ENCODE results near the gene POLR3F.
"Not testable (repeated sequence)": the region's sequence is repeated elsewhere in the genome, so short reads cannot be mapped to it uniquely, and the experiment has no call there.

The POLR3F gene

DNA sequence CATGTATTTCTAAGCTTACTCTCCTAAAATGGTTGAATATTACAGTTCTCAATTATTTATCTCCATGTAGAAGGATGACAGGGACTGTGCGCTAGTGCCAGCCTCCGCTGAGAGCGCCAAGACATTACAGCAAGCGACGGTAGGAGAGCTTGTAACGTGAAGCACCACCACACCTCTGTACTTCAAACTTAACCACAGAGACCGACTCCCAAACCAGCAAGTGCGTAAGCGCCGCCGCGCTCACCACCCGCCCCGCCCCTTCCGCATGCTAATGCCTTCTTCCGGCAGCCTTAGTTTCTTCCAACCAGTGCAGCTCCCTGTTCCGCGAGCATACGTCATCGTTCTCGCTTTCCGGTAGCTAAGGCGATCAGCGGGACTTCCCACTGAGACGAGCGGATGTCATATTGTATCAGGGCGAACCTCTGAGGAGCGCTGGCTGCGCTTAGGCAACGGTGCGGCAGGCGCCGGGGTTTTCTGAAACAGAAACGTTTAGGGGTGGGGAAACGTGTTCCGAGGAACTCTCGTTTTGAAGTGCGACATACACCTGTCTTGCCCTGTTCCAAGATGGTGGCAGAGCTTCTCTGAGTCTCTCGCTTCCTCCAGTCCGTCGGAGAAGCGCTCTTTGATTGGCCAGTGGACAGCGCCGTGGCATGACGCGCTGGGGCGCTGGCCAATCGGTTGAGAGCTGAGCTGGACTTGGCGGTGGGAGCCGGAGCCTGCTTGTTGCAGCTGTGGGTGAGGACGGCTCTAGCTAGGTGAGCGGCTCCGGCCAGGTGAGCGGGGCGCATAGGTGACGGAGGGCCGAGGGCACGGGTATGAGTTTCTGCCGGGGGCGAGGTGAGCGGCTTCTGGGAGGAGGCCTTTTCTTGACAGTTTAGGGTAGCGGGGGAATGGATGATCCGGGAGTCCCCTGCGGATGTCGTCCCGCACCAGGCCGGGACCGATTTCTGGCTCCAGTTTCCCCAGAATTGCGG lies 40.3 kb downstream of the POLR3F start, which contains the start of gene SEC23B:
SEC23B (plus strand) TSS at position 723 of the 974 bp plus-strand sequence. CDS start 2,896 bp downstream, outside the sequence.
- DNase-seq, result peak; percentile 93

DNA sequence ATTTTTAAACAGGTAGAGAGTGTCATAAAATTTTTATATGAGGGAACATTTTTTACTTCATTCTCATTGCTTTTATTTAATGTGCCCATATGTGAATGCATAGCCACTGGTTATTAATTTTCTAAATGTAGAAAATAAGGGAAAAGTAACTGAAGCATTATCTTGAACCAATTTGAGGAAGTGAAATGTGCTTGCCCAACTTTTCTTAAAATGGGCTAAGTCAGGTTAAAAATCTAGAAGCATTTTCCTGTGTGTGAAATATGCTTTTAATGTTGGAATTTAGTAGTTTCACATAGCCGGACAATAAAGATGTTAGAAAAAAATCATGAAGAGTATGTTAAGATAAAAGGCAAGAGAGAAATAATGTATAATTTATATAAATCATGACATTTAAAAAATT lies 44.4 kb downstream of the POLR3F start:
- DNase-seq, result no peak

DNA sequence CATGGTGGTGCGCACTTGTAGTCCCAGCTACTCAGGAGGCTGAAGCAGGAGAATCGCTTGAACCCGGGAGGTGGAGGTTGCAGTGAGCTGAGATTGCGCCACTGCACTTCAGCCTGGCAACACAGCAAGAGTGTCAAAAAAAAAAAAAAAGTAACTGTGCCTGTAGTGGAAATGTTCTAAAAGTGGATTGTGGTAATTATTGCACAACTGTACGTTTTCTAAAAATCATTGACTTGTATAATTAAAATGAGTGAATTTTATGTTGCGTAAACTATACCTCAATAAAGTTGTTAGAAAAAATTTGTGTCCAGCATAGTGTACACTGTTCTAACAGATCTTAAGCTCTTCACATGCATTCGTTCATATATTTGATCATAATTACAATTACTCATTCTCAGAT lies 46.0 kb downstream of the POLR3F start:
- DNase-seq, result no peak

DNA sequence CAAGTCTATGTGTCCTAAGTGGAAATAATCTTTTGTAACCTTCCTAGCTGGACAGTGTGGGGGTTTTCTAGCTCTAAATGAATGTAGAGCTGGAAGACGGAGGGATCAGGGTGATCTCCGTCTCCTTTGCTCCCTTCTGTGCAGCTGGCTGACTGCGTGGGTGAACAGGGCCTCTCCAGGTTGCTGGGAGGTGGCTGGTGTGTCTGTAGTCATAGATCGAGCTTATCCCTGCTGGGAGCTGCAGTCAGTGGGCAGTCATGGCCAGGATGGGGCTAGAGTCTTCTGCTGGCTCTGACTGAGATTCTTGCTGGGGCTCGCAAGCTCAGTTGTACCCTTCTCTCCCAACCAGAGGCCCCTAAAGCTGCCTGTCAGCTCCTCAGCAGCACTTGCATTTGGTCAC lies 46.9 kb downstream of the POLR3F start:
- DNase-seq, result no peak

DNA sequence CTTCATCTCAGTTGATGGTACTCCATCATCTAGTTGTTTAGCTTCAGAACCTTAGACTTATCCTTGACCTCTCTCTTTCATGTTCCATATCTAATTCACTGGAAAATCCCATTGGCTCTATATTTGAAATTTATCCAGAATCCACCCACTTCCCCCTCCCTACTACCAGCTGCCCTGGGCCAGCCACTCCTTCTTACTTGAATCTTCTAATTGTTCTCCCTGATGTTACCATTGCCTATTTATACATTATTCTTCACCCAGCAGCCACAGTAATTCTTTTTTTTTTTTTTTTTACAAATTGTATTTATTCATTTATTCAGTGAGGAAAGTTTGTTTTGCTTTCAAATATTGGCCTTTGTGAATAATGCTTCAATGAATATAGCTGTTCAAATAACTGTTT lies 48.8 kb downstream of the POLR3F start:
- no peak for DNase-seq

DNA sequence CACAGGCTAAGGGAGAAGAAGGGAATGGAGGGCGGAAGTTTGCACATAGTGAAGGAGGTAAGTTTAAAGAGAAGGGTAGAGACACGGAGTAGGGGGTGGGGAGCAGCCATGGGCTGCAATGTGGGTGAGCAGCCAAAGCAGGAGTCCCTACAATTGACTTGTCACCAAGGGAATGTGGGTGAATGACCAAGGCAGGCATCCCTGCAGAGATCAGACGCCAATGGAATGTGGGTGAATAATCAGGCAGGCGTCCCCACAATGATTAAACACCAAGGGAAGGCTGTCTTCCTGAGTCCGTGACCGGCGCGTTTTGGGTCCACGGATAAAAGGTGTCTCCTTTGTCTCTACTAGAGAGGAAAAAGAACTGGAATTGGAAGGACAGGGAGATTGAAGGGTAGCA lies 54.9 kb downstream of the POLR3F start:
- DNase-seq, result not testable (repeated sequence)

DNA sequence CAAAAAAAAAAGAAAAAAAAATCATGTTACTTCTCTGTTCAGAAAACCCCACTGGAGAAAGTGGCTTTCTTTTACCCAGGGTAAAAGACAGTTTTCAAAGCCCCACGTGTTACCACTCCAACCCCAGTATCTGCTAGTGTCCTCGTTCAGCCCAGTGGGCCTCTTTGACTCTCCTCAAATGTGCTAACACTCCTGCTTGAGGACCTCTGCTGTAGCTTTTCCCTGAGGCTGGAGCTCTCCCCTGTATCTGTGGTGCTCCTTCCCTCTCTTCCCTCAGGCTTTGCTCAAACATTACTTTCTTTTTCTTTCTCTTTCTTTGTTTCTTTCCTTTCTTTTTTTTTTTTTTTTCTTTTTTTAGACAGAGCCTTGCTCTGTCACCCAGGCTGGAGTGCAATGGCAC lies 55.9 kb downstream of the POLR3F start:
- DNase-seq, result no peak

DNA sequence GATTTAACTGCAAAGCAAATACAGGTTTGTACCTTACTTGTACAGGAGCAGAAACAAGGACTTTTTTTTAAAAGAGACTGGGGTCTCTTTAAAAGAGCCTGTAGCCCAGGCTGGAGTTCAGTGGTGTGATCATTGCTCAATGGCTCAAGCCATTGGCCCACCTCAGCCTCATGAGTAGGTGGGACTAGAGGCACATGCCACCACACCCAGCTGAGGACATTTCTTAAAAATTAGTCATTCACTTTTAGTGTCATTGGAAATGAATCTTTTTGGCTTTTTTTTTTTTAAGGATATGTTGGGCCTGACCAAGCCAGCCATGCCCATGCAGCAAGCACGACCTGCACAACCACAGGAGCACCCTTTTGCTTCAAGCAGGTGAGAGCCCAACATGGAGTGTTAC lies 57.5 kb downstream of the POLR3F start:
- DNase-seq, result no peak

DNA sequence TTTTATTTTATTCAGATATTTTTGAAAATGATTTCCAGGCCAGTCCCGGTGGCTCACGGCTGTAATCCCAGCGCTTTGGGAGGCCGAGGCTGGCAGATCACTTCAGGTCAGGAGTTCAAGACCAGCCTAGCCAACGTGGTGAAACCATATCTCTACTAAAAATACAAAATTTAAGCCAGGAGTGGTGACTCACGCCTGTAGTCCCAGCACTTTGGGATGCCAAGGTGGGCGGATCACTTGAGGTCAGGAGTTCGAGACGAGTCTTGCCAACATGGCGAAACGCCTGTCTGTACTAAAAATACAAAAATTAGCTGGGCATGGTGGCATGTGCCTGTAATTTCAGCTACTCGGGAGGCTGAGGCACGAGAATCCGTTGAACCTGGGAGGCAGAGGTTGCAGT lies 59.6 kb downstream of the POLR3F start:
- DNase-seq, result not testable (repeated sequence)

DNA sequence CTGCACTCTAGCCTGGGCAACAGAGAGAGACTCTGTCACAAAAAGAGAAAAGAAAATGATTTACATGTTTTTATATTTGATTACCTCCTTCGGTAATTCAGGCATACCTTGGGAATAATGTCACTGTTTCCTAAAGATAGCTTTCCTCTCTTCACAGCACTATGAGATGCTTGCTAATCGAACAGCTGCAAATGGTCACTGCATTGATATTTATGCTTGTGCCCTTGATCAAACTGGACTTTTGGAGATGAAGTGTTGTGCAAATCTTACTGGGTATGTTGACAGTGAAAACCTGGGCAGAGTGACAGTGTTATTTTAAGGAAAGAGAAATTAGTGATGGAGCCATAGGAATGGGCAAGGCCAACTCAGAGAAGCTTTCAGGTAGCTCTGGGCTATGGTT lies 60.1 kb downstream of the POLR3F start:
- no peak for DNase-seq

DNA sequence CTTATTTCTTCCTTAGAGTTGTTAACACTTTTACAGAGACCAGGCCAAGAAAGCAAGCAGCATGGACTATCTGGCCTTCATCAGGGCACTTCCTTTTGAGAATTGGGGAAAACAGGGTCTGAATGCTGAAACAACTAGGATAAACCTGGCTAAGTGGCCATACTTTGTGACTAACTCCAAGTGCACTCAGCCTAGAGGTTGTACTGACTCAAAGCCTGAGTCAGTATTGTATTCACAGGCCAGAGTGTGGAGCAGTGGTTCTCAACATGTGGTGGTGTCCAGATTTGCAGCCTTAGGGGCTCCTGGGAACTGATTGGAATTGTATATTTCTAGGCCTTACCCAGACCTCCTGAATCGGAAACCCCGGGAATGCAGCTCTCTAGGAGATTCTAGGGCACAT lies 60.6 kb downstream of the POLR3F start:
- no peak for DNase-seq

DNA sequence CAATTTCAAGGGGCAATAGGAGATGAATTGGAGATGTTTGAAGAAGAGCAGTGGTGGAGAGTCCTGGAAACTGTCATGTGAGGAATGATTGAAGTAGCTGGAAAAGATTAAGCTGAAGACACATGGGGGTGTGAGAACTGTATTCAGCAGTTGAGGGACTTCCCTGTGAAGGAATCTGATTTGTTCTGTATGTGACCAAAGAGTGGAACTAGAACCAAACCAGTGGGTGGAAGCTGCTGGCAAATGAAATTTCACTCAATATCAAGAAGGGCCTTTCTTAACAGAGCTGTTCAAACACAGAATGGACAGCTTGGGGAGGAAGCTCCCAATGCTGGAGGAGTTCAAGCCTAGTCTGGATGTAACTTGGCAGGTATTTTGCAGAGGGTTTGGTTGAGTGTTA lies 61.9 kb downstream of the POLR3F start:
- no peak for DNase-seq

DNA sequence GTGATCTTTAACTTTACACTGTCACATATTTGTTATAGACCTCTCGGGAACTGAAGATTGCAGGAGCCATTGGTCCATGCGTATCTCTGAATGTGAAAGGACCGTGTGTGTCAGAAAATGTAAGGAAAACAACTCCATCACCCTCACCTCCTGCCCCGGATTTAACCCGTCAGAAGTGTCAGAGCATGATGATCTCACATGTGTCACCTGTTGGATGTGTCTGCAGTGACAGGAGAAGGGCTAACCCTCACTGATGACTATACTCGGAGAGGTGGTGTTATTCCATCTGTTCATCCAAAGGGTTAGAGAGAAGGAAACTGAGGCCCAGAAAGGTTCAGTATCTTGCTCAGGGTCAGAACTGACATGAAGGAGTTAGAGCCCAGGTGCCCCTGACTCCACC lies 65.4 kb downstream of the POLR3F start:
- no peak for DNase-seq

DNA sequence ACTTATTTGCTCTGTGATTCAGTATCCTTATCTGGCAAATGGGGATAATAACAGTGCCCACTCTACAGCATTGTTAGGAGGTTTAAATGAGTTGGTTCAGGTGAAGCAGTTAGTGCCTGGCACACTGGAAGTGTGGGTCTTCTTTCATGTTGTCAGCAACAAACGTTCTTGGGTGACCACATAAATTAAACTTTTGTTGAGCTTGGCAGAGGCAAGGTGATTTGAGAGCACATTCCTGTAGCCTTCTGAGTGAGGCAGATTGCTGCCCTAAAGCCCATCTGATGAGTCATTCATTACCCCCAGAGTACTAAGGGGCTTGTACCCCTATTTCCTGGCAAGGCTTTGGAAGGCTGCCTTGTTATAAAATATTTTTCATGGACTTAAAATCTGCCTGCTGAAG lies 66.3 kb downstream of the POLR3F start:
- DNase-seq, result no peak

DNA sequence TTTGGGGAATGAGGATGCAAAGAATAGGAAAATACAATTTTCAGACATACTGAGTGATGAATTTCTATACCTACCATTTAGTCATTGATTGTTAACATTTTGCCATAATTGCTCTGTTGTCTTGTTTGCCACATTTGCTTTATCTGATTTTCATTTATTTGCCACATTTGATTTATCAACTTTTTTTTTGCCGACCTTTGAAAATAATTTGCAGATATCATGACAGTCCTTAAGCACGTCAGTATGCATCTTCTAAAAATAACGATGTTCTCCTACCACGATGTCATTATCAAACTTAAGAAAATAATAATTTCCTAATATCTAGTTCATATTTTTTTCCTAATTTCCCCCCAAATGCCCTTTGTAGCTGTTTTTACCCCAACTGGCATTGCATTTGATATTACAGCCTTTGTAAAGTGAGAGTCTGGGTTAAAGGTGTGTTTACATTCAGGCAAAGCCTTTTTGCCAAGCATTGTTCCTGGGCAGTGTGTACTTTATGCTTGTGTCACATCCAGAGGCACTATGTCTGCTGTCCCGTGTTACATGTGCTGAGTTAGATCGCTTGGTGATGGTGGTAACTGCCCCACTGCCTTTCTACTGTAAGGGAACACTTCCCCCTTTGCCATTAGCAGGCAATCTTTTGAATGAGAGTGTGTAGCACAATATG lies 66.9 kb downstream of the POLR3F start:
- no peak for DNase-seq
